ENCODE measurements around the gene FAM76B.

FAM76B gene

DNA sequence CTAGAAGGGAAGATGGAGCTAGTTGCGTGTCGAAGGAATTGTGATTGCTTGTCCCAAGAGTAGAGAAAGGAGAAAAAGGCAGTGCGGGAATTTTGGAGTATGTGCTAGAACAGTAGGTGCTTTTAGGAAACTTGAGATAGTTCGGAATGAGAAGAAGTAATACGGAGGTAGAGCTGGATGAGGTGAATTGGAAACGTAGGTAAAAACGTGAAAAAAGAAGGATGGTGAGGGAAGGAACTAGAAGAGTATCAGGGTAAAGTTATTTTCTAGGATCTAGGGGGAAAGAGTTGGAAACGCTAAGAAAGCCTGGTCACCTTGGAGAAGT lies 2.1 kb upstream of the FAM76B start:
- H3K27me3 ChIP-seq (ENCODE audit: low read depth, low read length), result no peaks in the 10 kb centered on the region
- H3K9me3 ChIP-seq (ENCODE audit: control insufficient read depth in 1 of 2, low read length in 2 of 2), result no peaks in the 10 kb centered on the region
- peaks cover 17 to 22% of the 10 kb centered on the region in 2 donors for H3K4me1 ChIP-seq (ENCODE audit: control insufficient read depth in 1 of 2, insufficient read depth in 2 of 2, low read length in 2 of 2)
- H3K27ac ChIP-seq (ENCODE audit: low read length), result peak overlapping the region; percentile 99
- H3K36me3 ChIP-seq (ENCODE audit: control insufficient read depth in 1 of 2, insufficient read depth in 2 of 2, low read length in 2 of 2), result peaks cover 3 to 8% of the 10 kb centered on the region in 2 donors
- H3K4me3 ChIP-seq (ENCODE audit: low read depth in 1 of 2, low read length in 2 of 2), result peak overlapping the region; percentile 94 to 97

DNA sequence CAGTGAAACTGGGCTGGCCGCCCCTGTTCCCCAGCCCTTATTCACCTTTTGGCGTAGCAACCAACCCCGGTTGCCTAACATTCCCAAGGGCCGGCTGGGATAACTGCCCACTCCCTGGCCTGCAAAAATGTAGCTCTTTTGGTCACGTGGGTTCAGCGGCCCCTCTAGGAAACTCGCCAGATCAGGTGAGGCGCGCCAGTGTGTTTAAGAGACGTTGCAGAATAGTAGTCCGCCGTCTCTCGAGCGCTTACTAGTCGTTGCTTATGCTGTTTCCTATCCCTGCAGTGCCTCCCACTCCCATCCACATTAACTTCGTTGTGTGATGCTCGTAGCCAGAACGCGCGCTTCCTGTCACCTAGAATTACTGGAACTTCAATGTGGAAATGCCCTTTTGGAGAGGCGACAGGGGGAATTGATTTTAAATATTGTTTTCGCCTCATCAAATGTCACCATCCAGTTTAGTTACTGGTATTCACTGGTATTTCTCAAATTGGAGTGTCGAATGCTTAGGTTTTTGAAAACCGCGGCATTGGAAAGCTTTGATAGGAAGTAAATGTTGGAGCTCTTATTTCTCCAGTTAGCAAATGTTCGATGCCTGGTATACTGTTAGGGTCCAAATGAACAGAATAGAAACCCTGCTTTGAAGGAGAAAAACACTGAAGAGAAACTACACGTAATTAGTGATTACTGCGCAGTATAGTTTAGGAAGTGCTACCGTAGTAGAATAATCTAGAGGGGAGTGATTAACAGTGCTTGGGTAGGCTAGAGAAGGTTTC lies 1.5 kb upstream of the FAM76B start:
- peak overlapping the region; percentile 99 for H3K27ac ChIP-seq (ENCODE audit: low read length)
- peak overlapping the region; percentile 94 to 97 for H3K4me3 ChIP-seq (ENCODE audit: low read depth in 1 of 2, low read length in 2 of 2)
- H3K36me3 ChIP-seq (ENCODE audit: control insufficient read depth in 1 of 2, insufficient read depth in 2 of 2, low read length in 2 of 2), result peaks cover 7 to 12% of the 10 kb centered on the region in 2 donors
- H3K4me1 ChIP-seq (ENCODE audit: control insufficient read depth in 1 of 2, insufficient read depth in 2 of 2, low read length in 2 of 2), result peaks cover 17 to 22% of the 10 kb centered on the region in 2 donors
- H3K9me3 ChIP-seq (ENCODE audit: control insufficient read depth in 1 of 2, low read length in 2 of 2), result no peaks in the 10 kb centered on the region
- H3K27me3 ChIP-seq (ENCODE audit: low read depth, low read length), result no peaks in the 10 kb centered on the region

DNA sequence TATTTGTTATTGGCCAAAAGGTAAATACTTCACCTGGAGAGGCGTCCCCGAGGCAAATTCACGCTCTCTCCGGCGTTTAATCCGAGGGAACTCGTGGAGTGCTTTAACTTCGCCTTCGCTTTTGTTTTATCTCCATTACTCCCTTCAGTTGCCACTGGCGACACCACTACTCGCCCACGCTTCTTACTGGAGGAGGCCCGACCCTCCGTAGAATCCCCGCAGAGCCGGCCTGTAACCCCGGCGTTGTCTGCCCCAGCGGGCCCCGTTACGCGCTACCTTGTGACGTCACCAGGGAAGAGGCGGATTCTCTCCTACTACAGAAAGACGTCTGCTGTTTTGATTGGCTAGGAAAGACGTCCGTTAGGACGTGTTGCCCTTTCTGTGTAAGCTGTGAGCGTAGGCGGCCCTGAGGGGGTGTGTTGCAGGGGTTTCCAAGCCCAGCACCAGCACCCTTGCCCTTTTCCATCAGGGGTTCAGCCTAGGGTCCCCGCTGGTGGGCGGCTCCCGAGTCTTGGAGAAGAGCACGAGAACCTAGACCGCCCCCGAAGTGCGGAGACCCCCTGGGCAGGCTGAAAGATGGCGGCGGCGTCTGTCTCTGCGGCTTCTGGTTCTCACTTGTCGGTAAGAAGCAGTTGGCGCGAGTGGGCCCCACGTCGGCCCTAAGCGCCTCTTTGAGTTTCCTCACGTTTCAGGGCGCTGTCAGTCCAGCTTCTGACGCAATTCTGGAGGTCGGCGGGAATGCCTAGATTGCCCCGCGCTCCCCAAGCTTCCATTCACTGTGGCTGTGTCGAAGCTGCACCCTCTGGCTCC lies 746 bp upstream of the FAM76B start, which contains the start of gene CEP57:
Gene CEP57 (plus strand): TSS at position 376 of the 810 bp plus-strand sequence. CDS start 201 bp downstream, at position 577.
- no peaks in the 10 kb centered on the region for H3K9me3 ChIP-seq (ENCODE audit: control insufficient read depth in 1 of 2, low read length in 2 of 2)
- H3K4me3 ChIP-seq (ENCODE audit: low read depth in 1 of 2, low read length in 2 of 2), result peak within 1 kb of the TSS; percentile 94 to 97
- H3K27ac ChIP-seq (ENCODE audit: low read length), result peak within 1 kb of the TSS; percentile 99
- H3K27me3 ChIP-seq (ENCODE audit: low read depth, low read length), result no peaks in the 10 kb centered on the region
- peaks cover 17 to 22% of the 10 kb centered on the region in 2 donors for H3K4me1 ChIP-seq (ENCODE audit: control insufficient read depth in 1 of 2, insufficient read depth in 2 of 2, low read length in 2 of 2)
- peaks cover 15 to 20% of the 10 kb centered on the region in 2 donors for H3K36me3 ChIP-seq (ENCODE audit: control insufficient read depth in 1 of 2, insufficient read depth in 2 of 2, low read length in 2 of 2)

DNA sequence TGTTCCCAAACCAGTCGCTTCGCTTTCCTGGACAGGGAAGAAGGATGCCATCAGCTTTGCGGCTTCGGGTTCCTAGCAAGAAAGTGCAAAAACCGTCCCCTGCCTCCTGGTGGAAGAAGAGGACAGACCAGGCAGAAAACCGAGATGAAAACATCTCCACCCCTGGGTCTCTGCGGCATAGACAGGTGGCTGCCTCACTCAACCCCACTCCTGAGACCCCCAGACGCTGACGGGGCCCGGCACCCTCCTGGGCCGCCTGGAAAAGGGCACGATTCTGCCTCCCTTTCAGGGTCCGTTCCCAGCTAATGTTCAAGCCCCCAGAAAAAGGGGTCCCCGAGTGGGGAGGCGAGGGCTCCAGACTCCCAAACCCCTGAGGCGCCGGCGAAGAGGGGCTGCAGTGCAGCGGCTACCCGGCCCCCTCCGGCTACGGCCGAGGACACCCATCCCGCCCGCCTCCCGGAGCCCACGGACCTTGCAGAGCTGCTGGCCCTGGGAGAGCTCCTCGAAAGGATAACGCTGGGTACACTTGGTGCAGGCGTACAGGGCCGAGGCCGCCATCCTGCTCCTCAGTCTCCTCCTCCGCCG lies 569 bp downstream of the FAM76B start:
- peaks cover 17 to 22% of the 10 kb centered on the region in 2 donors for H3K4me1 ChIP-seq (ENCODE audit: control insufficient read depth in 1 of 2, insufficient read depth in 2 of 2, low read length in 2 of 2)
- H3K4me3 ChIP-seq (ENCODE audit: low read depth in 1 of 2, low read length in 2 of 2), result peak overlapping the region; percentile 94 to 97
- peaks cover 25 to 32% of the 10 kb centered on the region in 2 donors for H3K36me3 ChIP-seq (ENCODE audit: control insufficient read depth in 1 of 2, insufficient read depth in 2 of 2, low read length in 2 of 2)
- no peaks in the 10 kb centered on the region for H3K27me3 ChIP-seq (ENCODE audit: low read depth, low read length)
- no peaks in the 10 kb centered on the region for H3K9me3 ChIP-seq (ENCODE audit: control insufficient read depth in 1 of 2, low read length in 2 of 2)
- peak overlapping the region; percentile 82 for H3K27ac ChIP-seq (ENCODE audit: low read length)

DNA sequence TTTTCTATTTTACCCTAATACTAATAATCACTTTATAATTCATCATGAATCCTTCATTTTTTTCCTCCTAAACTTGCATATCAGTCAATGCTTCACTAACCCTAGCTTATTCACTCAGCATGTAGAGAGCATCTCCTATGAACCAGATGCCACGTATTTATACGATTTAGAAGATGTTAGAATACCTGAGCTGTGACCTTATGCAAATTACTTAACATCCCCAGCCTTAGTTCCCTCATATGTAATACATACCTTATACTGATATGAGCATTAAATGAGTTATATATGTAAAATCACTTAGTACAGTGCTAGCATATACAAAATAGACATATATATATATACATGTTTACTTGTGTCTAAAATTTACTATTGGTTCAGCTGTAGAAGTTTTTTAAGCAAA lies 9.0 kb downstream of the FAM76B start:
- H3K36me3 ChIP-seq (ENCODE audit: control insufficient read depth in 1 of 2, insufficient read depth in 2 of 2, low read length in 2 of 2), result peaks cover 59 to 64% of the 10 kb centered on the region in 2 donors
- H3K27me3 ChIP-seq (ENCODE audit: low read depth, low read length), result no peaks in the 10 kb centered on the region
- H3K9me3 ChIP-seq (ENCODE audit: control insufficient read depth in 1 of 2, low read length in 2 of 2), result no peaks in the 10 kb centered on the region
- H3K27ac ChIP-seq (ENCODE audit: low read length), result no peak overlapping the region
- no peaks in the 10 kb centered on the region for H3K4me1 ChIP-seq (ENCODE audit: control insufficient read depth in 1 of 2, insufficient read depth in 2 of 2, low read length in 2 of 2)
- no peak overlapping the region for H3K4me3 ChIP-seq (ENCODE audit: low read depth in 1 of 2, low read length in 2 of 2)

DNA sequence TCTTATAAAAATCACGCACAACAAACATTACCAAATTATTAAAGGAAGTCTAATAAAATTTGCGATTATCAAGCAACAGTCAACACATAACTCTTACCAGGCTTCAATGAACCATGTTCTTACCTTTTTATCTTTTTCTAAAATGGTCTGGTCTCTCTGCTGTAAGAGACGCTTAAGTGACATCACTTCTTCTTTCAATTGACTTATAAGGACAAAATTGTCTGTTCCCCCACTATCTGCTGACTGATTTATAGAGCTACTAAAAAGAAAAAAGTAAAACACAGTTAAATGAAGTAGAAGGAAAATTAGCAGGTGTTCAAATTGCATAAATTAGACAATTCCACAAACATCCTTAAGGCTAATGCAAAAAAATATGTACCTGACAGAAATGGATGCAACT lies 10.9 kb downstream of the FAM76B start:
- Histone ChIP-seq H3K36me3 (ENCODE audit: control insufficient read depth in 1 of 2, insufficient read depth in 2 of 2, low read length in 2 of 2) (peaks cover 61 to 66% of the 10 kb centered on the region in 2 donors), H3K27ac (ENCODE audit: low read length) (no peak overlapping the region), H3K27me3 (ENCODE audit: low read depth, low read length) (no peaks in the 10 kb centered on the region), H3K4me3 (ENCODE audit: low read depth in 1 of 2, low read length in 2 of 2) (no peak overlapping the region), H3K9me3 (ENCODE audit: control insufficient read depth in 1 of 2, low read length in 2 of 2) (no peaks in the 10 kb centered on the region), H3K4me1 (ENCODE audit: control insufficient read depth in 1 of 2, insufficient read depth in 2 of 2, low read length in 2 of 2) (no peaks in the 10 kb centered on the region)

DNA sequence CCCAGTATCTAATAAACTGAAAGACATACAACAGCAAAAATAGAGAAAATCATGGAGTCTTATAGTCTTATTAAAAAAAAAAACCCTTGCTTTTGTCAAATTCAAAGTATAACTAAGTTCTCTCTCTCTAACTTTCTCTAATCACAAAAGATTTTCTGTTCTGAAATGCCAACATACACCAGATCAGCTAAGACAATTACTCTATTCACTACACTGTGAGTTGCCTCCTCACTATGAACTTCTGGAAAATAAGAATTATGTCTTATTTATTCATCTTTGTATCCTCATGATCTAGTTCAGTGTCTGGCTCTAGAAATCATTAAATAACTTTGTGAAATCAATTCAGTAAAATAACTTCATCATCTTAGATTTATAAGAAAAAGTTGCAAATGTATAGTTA lies 12.7 kb downstream of the FAM76B start:
- H3K4me3 ChIP-seq (ENCODE audit: low read depth in 1 of 2, low read length in 2 of 2), result no peak overlapping the region
- peaks cover 46 to 59% of the 10 kb centered on the region in 2 donors for H3K36me3 ChIP-seq (ENCODE audit: control insufficient read depth in 1 of 2, insufficient read depth in 2 of 2, low read length in 2 of 2)
- no peak overlapping the region for H3K27ac ChIP-seq (ENCODE audit: low read length)
- H3K9me3 ChIP-seq (ENCODE audit: control insufficient read depth in 1 of 2, low read length in 2 of 2), result no peaks in the 10 kb centered on the region
- H3K27me3 ChIP-seq (ENCODE audit: low read depth, low read length), result no peaks in the 10 kb centered on the region
- H3K4me1 ChIP-seq (ENCODE audit: control insufficient read depth in 1 of 2, insufficient read depth in 2 of 2, low read length in 2 of 2), result no peaks in the 10 kb centered on the region

DNA sequence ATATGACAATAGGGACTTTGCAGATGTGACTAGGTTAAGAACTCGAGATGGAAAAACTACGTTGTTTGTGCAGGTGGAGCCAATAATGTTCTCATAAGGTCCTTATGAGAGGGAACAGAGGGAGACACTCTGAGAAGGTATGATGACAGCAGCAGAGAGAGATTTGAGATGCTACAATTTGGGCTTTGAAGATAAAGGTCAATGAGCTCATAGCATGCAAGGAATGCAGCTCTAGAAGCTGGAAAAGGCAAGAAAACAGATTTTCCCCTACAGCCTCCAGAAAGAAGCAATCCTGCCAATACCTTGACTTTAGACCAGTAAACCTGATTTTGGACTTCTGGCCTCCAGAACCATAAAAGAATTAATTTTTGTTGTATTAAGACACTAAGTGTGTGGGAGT lies 21.1 kb downstream of the FAM76B start:
- Histone ChIP-seq H3K36me3 (ENCODE audit: control insufficient read depth in 1 of 2, insufficient read depth in 2 of 2, low read length in 2 of 2) (peaks cover 9 to 10% of the 10 kb centered on the region in 2 donors), H3K9me3 (ENCODE audit: control insufficient read depth in 1 of 2, low read length in 2 of 2) (no peaks in the 10 kb centered on the region), H3K4me1 (ENCODE audit: control insufficient read depth in 1 of 2, insufficient read depth in 2 of 2, low read length in 2 of 2) (no peaks in the 10 kb centered on the region), H3K4me3 (ENCODE audit: low read depth in 1 of 2, low read length in 2 of 2) (no peak overlapping the region), H3K27ac (ENCODE audit: low read length) (no peak overlapping the region), H3K27me3 (ENCODE audit: low read depth, low read length) (no peaks in the 10 kb centered on the region)

DNA sequence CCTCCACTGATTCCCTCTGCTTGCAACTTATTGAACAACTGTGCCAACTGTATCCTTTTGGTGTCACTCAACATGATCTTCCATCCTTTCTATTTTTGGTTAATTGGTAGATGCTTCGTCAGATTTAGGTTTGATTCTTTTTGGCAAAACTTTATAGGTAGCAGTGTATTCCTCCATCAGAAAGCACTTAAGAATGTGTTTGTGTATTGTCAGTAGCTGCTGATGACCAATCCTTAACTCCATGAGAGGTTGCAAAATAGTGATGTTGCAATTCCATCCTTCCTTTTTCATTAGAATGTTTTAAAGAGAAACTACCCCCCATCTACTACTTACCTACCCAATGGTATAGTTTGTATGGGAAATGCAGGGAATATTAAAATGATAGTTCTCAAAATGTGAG lies 22.1 kb downstream of the FAM76B start:
- Histone ChIP-seq H3K4me1 (ENCODE audit: control insufficient read depth in 1 of 2, insufficient read depth in 2 of 2, low read length in 2 of 2) (no peaks in the 10 kb centered on the region), H3K36me3 (ENCODE audit: control insufficient read depth in 1 of 2, insufficient read depth in 2 of 2, low read length in 2 of 2) (peaks cover 8 to 9% of the 10 kb centered on the region in 2 donors)

DNA sequence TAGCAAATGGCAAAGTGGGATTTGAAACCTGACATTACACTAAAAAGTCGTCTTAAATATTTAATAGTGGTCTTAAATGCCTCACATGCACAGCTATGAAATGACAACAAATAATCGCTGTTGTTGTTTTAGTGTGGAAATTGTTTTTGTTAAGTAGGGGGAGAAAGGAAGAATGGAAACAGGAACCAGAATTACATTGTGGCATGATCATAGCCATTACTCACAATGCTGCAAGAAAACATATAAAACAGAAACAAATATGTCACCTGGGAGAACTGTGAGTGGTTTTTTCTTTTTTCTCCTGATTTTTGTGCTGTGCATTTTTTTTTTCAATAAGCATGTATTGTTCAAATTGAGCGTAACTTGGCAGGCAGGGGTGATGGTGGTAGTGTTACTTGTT lies 22.9 kb downstream of the FAM76B start:
- Histone ChIP-seq H3K36me3 (ENCODE audit: control insufficient read depth in 1 of 2, insufficient read depth in 2 of 2, low read length in 2 of 2) (peaks cover 8 to 9% of the 10 kb centered on the region in 2 donors), H3K27me3 (ENCODE audit: low read depth, low read length) (no peaks in the 10 kb centered on the region), H3K27ac (ENCODE audit: low read length) (no peak overlapping the region), H3K9me3 (ENCODE audit: control insufficient read depth in 1 of 2, low read length in 2 of 2) (no peaks in the 10 kb centered on the region), H3K4me3 (ENCODE audit: low read depth in 1 of 2, low read length in 2 of 2) (no peak overlapping the region), H3K4me1 (ENCODE audit: control insufficient read depth in 1 of 2, insufficient read depth in 2 of 2, low read length in 2 of 2) (no peaks in the 10 kb centered on the region)

More for the DNA sequence above, 22.1 kb downstream of the FAM76B start:
- no peak overlapping the region for H3K4me3 ChIP-seq (ENCODE audit: low read depth in 1 of 2, low read length in 2 of 2)
- no peak overlapping the region for H3K27ac ChIP-seq (ENCODE audit: low read length)
- no peaks in the 10 kb centered on the region for H3K9me3 ChIP-seq (ENCODE audit: control insufficient read depth in 1 of 2, low read length in 2 of 2)
- H3K27me3 ChIP-seq (ENCODE audit: low read depth, low read length), result no peaks in the 10 kb centered on the region

DNA sequence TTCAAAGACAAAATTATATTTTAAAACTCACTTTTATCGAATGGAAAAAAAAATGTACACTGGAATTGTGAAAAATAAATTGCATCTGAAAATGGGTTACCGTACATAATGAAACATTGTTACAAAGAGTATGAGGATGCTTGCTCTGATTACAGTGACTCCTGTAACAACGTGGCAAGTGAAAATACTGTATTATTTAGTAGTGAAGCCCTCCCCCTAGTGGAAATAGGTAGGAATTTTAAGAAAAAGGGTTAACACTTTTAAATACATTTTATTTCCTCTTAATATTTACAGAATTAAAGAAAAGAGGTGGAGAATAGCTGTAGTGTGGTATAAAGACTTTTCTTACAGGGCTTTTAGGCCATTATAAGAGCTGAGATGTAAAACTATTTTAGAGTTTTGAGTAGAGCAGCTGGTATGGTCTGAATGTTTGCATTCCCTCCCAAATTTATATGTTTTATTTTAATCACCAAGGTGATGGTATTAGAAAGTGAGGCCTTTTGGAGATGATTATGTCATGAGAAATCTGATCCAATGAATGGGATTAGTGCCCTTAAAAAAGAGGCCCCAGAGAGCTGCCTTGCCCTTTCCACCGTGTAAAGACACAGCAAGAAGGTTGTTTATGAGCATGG lies 25.2 kb downstream of the FAM76B start:
- no peaks in the 10 kb centered on the region for H3K27me3 ChIP-seq (ENCODE audit: low read depth, low read length)
- H3K9me3 ChIP-seq (ENCODE audit: control insufficient read depth in 1 of 2, low read length in 2 of 2), result no peaks in the 10 kb centered on the region
- peaks cover 0 to 8% of the 10 kb centered on the region in 2 donors for H3K36me3 ChIP-seq (ENCODE audit: control insufficient read depth in 1 of 2, insufficient read depth in 2 of 2, low read length in 2 of 2)
- H3K4me3 ChIP-seq (ENCODE audit: low read depth in 1 of 2, low read length in 2 of 2), result no peak overlapping the region
- no peak overlapping the region for H3K27ac ChIP-seq (ENCODE audit: low read length)
- no peaks in the 10 kb centered on the region for H3K4me1 ChIP-seq (ENCODE audit: control insufficient read depth in 1 of 2, insufficient read depth in 2 of 2, low read length in 2 of 2)

Measured in muscle layer of duodenum (tissue), 2 donors.